Mucosa of gallbladder (tissue), 1 donor: ENCODE data around the gene ZNF319. TPM values are rescaled to one million over a fixed set of nuclear protein-coding genes. Genes with fewer than 3 reads are reported as not detected.
"Not testable (repeated sequence)": the region's sequence is repeated elsewhere in the genome, so short reads cannot be mapped to it uniquely, and the experiment has no call there.

Experiments used
- DNase-seq: peaks from one replicate; pipeline ENCODE4 v3.0.0-alpha.2; 2020; ENCODE audit warnings: low spot score
- total RNA-seq: library from RNA; stranded (reverse); gene quantifications from one replicate; pipeline ENCODE4 v1.2.1, GENCODE V29; 2021
- donor health status: DM: no; HTN: no; CAD: no.

ZNF319 gene
- total RNA-seq, 1 donor from 2014 or later: 12.1 TPM

DNA sequence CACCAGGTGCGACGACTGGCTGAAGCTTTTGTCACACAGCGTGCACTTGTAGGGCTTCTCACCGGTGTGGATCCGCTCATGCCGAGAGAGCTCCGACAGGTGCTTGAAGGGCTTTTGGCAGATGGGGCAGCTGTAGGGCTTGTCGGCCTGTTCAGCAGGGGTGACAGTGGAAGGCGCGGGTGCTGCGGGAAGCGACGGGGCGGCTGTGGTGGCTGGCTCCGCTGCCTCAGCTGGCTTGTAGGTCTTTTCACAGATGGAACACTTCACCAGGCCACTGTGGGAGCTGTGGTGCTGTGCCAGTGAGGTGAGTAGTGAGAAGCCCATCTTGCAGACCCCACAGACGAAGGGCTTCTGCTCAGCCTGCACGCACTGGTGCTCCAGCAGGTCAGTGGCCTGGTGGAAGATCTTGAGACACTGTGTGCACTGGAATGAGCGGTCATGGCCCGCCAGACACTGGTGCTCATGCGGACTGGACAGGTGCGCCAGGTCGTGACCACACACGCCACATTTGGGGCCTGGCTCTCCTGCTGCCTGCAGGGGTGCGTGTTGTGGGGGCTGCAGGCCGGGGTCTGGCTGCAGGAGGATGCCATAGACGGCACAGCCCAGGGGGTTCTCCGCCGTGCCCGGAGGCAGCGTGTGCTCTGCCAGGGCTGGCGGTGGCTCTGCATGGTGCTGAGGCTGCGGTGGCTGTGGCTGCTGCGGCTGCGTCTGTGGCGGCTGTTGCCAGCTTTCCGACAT, 2.8 kb downstream of the ZNF319 start:
- no peak for DNase-seq

DNA sequence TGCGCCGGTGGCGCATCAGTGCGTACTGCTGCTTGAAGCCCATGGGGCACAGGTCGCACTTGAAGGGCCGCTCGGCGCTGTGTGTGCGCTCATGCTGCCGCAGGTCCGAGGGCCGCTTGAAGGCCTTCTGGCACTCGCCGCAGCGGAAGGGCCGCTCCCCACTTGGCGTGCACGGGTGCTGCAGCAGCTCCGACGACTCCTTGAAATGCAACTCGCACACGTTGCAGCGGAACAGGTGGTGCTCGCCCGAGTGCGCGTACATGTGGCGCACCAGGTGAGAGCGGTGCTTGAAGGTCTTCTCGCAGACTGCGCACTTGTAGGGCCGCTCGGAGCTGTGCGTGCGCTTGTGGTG, 3.3 kb downstream of the ZNF319 start:
- no peak for DNase-seq

DNA sequence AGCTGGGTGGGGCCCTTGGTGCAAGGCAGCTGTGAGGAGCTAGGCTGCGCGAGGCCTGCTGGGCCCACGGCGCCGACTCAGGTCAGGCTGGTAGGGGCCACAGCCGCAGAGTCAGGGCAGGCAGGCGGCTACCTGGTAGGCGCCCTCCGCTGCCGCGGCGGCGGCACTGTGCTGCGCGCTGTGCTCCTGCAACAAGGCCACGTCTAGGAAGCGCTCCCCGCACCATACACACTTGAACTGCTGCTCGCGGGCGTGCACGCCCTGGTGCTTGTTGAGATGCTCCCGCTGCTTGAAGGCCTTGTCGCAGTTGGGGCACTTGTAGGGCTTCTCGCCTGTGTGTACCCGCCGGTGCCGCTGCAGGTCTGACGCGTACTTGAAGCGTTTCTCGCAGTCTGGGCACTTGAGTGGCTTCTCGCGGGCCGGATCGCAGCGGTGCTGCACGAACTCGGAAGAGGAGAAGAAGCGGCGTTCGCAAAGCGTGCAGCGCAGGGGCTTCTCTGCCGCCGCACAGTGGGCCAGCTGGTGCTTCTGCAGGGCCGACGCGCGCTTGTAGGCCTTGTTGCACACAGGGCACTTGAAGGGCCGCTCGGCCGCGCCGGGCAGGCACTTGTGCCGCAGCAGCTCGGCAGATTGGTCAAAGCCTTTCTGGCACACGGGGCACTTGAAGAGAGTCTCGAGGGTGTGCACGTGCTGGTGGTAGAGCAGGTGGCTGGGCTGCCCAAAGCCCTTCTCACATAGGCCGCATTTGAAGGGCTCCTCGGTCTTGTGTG, 3.9 kb downstream of the ZNF319 start:
- DNase-seq: no peak

DNA sequence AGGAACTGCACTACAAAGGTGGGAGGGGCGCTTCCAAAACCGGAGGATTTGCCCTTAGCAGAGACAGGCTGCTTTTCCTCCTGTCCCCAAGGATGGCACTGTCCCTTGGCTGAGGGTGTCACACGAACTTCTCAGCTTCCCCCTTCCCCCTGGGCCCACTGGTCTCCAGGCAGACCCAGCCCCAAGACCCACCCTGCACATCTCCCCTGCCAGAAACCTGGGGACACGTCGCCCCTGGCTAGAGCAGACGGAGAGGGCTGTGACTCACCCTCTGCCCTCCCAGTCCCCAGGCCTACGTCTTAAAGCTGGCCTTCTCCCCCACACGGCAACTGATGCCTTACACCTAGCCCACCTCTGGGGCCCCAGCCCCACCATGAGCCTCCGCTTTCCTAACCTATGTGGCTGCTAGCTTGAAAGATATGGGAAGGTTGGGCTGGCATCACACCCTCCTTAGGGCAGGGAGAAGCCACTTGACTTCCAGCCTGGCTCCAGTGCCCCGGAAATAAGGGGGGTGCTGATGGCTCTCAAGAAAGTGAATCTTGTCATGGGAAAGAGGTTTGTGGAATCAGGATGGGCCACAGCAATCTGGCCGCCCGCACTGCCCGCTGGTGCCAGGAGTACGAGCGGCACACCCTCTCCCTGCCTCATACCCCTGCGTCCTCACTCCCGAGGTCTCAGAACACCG, 4.6 kb downstream of the ZNF319 start:
- DNase-seq: no peak

DNA sequence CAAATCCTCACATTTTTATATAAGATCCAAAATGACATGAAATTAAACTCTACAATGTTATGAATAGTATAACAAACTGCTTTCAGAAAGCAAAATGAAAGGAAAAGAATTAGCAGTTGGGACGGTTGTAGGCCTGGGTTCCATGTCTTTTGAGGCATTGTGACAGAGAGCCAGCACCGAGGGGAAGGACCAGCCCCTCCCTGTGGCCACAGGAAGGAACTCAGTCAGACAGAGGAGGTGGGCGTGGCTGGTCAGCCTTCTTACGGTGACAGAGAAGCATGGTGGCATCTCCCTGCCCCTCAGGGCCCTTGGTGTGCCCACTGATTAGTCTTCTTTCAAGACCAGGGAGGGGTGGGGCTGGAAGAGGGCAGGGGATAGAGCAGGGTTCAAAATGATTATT, 5.7 kb downstream of the ZNF319 start:
- peak; percentile 41 for DNase-seq

DNA sequence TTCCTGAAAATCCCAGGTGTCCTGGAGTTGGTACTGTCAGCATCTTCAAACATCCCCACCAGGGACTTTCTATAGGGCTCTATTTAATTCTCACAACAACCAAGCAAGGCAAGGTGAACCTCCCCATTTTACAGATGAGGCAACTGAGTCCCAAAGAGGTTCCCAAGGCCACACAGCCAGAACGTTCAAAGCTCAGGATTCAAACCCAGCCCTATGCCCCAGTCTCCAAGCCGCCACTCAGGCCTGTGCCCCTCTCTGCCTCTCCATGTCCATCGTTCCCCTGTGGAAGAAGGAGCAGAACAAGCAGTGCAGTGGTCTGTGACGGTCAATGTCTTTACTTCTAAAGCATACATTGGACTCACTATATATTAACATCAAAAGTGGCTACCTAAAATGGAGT, 6.1 kb downstream of the ZNF319 start:
- DNase-seq: no peak

DNA sequence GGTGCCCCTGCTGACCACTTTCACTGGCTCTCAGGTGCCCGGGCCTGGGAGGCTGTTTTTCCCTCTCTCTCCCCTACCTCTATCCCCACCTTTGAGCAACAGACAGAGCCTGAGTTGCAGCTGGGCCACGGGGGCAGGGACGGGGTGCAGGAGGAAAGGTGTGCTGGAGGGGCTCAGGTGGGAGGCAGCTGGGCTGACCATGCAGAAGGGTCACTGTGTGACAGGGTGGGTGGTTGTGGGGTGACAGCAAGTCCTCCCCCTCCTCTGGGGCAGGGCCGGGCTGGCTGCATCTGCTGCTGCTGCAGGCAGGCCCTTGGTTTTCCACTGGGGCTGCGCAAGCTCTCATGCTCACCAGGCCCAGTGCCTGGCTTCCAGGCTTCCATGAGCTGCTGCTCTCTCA, 6.6 kb downstream of the ZNF319 start:
- no peak for DNase-seq

DNA sequence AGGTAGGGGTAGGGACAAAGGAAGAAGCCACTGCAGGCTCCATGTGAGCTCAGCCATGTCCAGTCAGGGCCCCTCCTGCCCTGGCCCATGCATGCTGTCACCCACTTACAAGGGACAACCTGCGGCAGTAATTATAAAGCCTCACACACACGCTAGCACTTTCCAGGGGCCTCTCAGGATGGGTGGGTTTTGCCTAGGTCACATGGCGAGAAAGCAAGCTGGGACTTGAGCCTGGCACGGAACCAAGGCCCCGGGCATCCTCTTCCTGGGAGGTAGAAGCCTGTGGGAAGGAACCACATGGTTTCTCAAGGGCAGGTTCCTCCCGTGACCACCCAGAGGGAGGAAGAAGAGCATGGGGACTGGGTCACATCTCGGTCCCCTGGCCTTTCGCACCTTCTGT, 7.0 kb downstream of the ZNF319 start:
- no peak for DNase-seq

DNA sequence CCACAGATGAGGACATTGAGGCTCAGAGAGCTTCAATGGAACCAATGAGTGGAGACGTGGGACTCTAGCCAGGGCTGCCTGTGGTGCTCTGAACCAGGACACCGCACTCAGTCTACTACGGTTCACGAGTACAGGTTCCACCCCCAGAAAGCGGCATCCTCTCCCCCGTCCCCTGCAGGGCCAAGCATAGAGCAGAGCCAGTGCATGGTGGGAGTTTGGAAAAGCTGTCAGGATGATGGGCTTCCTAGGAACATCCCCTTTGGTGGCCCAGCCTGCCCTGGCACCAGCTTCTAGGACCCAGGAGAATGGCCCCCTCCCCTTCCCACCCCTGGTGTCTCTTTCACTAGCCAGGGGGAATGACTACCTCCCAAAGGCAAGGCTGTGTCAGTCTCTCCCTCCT, 8.4 kb downstream of the ZNF319 start:
- no peak for DNase-seq

DNA sequence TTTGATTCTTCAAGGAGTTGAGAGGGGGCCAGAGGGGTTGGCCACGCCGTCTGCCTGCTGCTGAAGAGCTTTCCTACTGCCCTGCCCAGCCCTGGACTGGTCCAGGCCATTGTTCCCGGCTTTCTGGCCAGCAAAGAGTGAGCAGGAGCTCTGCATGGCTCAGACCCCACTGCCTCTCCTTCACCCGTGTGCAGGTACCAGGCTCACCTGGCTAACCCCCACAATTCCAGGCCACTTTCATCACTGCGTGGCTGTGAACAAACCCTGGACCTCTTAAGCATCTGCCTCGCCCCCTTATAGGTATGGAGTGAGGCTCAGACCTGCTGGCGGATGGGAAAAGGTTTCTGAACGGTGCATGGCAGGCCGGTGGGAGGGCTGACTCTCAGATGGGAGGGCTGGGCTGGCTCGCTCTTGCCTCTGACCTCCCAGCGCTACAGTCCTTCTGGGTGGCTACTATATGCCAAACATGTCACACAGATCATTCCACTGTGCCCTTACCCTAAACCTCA, 8.9 kb downstream of the ZNF319 start:
- DNase-seq: no peak

DNA sequence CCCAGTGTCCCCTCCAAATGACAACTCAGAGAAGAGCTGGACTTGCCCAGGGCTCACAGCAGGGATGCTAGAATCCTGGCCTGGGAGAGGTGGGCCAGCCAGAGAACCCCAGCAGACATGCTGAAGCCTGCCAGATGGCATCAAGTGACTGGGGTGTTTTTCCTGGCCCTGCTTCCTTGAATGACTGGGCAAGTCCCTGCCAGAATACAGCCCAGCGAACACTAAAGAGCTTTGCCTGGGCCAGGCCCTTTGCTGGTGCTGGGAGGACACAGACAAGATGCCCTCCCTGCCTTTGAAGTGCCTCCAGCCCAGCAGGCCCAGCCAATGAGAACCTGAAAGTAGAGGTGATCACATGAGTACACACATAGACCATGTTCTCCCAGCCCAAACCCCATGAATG, 11.5 kb downstream of the ZNF319 start:
- DNase-seq: no peak

DNA sequence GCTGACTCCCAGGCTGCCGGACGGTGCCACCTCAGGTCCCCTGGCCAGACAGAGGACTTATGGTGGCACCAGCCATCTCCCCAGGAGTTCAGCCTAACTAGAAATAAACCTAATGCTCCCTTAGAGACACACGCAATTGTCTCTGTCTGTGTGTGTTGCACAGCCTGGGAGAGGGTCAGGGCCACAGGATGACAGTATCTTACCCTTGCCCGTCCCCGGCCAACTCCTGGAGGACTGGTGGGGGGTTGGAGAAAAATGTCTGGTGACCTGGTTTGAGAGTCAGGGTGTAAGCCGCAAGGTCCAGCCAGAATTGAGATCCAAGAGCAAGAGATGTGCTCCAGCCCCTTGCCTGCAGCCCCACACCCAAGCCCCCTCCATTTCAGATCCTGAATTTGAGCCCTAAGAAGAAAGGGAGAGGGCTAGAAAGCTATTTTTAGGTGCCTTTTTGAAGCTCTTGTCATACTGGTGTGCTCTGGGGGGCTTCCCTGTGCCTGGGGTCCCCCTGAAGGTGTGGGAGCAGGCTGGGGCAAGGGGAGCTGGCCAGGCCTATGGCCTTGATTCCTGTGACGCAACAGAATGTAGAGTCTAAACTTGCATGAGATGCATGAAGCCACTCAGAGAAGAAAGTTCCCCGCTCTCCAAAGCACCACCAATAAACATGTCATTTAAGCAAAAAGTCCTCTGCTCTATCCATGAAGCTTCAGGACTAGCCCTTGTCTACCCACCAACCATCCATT, 12.9 kb downstream of the ZNF319 start:
- no peak for DNase-seq

DNA sequence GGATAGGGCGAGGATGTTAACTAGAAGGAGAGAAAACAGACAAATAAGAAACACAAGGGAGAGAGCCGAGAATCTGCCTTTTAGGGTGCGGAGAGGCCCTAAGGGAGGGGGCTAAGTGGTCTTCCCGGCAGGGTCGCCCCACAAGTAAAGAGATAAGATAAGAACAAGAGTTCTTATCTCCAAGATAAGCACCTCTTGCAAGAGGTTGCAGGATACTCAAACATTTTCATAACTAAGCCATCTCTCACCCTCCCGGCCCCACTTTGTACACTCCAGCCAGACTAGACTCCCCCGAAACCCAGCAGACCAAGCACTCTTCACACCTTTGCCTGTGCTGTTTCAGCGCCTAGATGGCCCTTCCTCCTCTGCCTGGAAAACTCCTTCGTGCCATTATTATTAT, 14.3 kb downstream of the ZNF319 start:
- no peak for DNase-seq

DNA sequence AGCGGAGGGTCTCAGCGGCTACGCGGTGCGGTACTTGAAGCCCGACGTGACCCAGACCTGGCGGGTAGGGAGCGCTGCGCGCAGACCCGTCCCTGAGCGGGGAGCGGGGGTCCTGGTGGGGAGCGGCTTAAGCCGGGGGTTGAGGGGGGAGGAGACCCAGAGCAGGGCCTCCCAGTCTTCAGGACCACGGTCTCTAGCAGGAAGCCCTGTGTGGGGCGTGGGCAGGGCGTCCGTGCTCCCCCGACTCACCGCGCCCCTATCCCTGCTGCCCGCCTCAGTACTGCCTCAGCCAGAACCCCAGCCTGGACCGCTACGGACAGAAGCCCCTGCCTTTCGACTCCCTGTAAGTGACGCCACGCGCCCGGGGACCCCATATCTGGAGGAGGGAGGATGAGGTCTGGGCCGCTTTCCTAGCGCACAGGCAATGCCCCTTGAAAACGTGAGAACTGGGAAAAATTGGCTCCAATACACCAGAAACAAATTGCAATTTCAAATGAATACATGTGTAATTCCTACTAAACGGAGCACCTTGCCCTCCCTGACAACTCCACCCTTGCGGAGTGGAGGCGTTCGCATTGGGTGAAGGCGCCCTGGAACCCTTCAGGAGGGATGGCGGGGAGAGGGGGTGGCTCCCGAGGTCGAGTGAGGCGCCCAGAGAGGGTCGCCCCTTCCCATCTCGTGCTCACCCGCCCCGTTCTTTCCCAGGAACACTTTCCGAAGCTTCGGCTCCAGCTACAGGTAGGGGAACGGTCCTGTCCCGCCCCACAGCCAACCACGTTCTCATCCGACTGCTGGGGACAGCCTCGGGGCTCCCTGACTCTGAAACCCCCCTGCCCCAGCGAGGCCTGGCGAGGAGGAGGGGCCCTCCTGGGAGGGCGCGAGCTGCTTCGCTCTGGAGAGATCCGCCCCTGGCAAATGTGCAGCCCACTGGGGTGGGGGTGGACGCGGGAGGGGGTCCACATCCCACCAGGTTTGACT, 15.0 kb downstream of the ZNF319 start:
- no peak for DNase-seq

DNA sequence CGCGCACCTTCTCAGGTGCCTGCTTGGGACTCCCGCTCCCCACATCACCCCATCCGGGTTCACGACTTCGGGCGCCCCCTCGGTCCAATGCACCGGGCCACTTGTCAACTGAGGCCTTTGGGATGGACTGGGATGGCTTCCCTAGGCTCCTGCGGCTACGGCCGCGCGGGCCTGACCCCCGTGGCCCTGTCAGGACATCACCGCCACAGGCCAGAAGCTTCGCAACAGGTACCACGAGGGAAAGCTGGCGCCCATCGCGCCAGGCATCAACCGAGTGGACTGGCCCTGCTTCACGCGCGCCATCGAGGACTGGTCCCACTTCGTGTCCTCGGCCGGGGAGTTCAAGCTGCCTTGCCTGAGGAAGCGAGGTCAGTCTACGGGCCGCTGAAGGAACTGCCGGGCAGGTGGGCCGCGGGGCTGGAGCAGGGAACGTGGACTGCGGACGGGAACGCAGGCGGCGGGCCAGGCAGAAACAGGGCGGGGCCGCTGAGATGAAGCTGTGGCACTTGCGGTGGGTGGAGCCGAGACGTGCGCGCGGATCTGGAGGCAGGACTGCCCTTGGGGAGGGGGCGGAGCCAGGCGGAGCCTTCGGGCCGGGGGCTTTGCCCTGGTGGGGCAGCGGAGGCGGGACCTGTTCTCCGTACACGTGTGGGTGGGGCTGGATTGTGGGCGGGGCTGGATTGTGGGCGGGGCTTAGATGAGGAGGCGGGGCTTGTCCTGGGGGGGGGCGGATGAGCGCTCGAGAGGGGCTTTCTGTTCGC, 15.8 kb downstream of the ZNF319 start:
- peak; percentile 81 for DNase-seq

DNA sequence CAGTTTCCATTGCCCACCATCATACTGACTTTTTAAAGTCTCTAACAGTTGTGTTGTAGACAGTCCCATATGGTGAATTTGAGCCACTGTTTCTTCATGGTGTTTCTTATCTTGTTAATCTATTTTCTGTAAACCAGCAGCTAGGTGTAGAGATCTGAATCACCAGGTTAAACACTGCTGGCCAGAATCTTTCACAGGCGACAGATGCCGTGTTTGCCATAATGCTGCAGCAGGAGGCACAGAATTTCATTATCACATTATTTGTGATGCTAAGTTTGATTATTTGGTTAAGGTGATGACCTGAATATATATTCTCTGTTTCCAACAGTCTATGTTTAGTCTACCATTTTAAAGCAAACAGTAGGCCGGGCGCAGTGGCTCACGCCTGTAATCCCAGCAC, 18.1 kb downstream of the ZNF319 start:
- DNase-seq: no peak

DNA sequence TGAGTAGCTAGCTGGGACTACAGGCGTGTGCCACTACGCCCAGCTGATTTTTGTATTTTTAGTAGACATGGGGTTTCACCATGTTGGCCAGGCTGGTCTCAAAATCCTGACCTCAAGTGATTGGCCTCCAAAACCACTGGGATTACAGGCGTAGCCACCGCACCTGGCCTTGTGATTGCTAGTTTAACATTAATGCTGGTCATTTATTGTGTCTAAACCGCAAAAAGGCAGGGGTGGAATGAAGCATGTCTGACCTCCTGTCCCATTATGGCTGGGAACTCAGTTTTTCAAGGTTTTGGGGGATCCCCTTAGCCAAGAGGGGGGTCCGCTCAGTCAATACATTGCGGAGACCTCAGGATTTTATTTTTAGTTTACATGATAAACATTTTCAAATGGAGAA, 18.8 kb downstream of the ZNF319 start:
- no peak for DNase-seq

DNA sequence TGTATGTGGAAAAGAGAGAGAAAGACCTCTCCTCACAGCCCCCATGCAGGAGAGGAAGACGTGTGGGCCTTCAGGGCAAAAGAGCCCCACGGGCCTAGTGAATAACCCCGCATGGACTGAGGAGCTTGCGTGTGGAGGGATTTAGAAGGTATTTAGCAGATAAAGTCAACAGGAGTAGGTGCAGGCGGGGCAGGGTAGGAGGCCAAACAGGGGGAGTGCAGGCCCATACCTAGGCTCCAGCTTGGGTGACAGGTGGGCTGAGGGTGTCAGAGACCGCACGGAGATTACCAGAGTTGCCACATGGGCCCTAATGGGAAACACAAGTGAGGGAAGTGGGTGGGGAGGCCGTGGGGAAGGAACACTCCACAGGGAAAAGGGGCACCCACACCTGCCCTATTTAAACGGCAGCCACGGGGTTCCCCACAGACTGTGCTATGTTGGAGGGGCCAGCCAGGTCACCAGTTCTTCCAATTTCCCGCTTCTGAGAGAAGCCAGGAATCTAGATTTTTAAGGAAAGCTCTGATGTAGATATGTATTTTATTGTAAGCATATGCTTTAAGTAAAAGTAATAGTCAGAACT, 21.4 kb downstream of the ZNF319 start:
- DNase-seq: no peak

DNA sequence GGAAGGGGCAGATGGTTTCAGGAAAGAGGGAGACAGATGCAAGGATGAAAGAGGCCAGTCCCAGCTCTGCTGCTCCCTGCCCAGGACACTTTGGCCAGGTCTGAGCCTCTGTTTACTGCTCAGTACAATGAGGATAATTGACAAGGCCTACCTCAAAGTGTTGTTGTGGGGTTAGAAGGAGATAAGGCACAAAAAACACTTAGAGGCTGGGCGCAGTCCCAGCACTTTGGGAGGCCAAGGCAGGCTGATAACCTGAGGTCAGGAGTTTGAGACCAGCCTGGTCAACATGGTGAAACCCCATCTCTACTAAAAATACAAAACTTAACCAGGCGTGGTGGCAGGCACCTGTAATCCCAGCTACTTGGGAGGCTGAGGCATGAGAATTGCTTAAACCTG, 22.4 kb downstream of the ZNF319 start:
- DNase-seq: not testable (repeated sequence)
